ENCODE results near the gene TMEM161A.

GRCh38 chr19:19101540-19101939 is 36.7 kb downstream of the TMEM161A start:
- TF ChIP-seq SUZ12 (IDR thresholded peaks at IDR 0.05; ENCODE audit: extremely low read depth, insufficient read depth, insufficient read length) (no peak), YY1 (IDR thresholded peaks at IDR 0.05; ENCODE audit: insufficient read depth, insufficient read length) (no peak)

All from NT2/D1 (cell line).